DND-41 (cell line): Measurements from ENCODE around the gene SEC16A.

Experiments used
- EZH2 ChIP-seq: IDR thresholded peaks from 3 replicates; pipeline ENCODE4 v1.6.1; 2012; ENCODE audit warnings: borderline replicate concordance, low read depth, mild to moderate bottlenecking, moderate library complexity, low read length, inconsistent platforms; ENCODE audit not compliant: severe bottlenecking
- TF ChIP-seq, protein P1 (sequence below): IDR thresholded peaks from 2 replicates; pipeline ENCODE4 v1.5.1; 2012; ENCODE audit warnings: borderline replicate concordance, low read length, moderate library complexity, mild to moderate bottlenecking; ENCODE audit not compliant: poor library complexity, severe bottlenecking; ENCODE audit errors: extremely low read depth

- TF ChIP-seq, protein P1, sequence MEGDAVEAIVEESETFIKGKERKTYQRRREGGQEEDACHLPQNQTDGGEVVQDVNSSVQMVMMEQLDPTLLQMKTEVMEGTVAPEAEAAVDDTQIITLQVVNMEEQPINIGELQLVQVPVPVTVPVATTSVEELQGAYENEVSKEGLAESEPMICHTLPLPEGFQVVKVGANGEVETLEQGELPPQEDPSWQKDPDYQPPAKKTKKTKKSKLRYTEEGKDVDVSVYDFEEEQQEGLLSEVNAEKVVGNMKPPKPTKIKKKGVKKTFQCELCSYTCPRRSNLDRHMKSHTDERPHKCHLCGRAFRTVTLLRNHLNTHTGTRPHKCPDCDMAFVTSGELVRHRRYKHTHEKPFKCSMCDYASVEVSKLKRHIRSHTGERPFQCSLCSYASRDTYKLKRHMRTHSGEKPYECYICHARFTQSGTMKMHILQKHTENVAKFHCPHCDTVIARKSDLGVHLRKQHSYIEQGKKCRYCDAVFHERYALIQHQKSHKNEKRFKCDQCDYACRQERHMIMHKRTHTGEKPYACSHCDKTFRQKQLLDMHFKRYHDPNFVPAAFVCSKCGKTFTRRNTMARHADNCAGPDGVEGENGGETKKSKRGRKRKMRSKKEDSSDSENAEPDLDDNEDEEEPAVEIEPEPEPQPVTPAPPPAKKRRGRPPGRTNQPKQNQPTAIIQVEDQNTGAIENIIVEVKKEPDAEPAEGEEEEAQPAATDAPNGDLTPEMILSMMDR: no peak
- TF ChIP-seq EZH2: no peak
Observed at GRCh38 chr9:136492978-136493522, 10.2 kb upstream of the SEC16A start.
